ENCODE data around the gene KIRREL3. TPM values are rescaled to one million over a fixed set of nuclear protein-coding genes. Genes with fewer than 3 reads are reported as not detected.

The KIRREL3 gene
- total RNA-seq, 3 donors from 2014 or later: 0.32 to 0.33 TPM; not detected in 1

- intact Hi-C loops (cut with DNase I; ENCODE audit: low total_unique reads): no loop called here
- no peaks in the 10 kb centered on the region for H3K27me3 ChIP-seq
- TF ChIP-seq CTCF (IDR thresholded peaks at IDR 0.05): no peak
- TF ChIP-seq POLR2A (IDR thresholded peaks at IDR 0.05): no peak
- TF ChIP-seq POLR2AphosphoS5 (IDR thresholded peaks at IDR 0.05): no peak
- no peaks in the 10 kb centered on the region for H3K4me1 ChIP-seq
- no peaks in the 10 kb centered on the region for H3K36me3 ChIP-seq
- no peak overlapping the region for H3K4me3 ChIP-seq
- no peak for DNase-seq (ENCODE audit: low spot score in 2 of 2)
- H3K27ac ChIP-seq: no peak overlapping the region
- peaks cover 0 to 4% of the 10 kb centered on the region in 2 donors for H3K9me3 ChIP-seq
These were observed 533.6 kb downstream of the KIRREL3 start for GRCh38 chr11:126467046-126467370.

GRCh38 chr11:126466236-126467045 is 534.1 kb downstream of the KIRREL3 start:
- H3K36me3 ChIP-seq: no peaks in the 10 kb centered on the region
- TF ChIP-seq POLR2A (IDR thresholded peaks at IDR 0.05) (no peak), CTCF (IDR thresholded peaks at IDR 0.05) (no peak), POLR2AphosphoS5 (IDR thresholded peaks at IDR 0.05) (no peak)
- no peaks in the 10 kb centered on the region for H3K4me1 ChIP-seq
- no peak overlapping the region for H3K27ac ChIP-seq
- intact Hi-C loops (cut with DNase I; ENCODE audit: low total_unique reads): no loop called here
- H3K4me3 ChIP-seq: no peak overlapping the region
- no peaks in the 10 kb centered on the region for H3K27me3 ChIP-seq
- no peak for DNase-seq (ENCODE audit: low spot score in 2 of 2)
- H3K9me3 ChIP-seq: peaks cover 0 to 4% of the 10 kb centered on the region in 2 donors

- no peaks in the 10 kb centered on the region for H3K36me3 ChIP-seq
- no peak overlapping the region for H3K27ac ChIP-seq
- intact Hi-C loops (cut with DNase I; ENCODE audit: low total_unique reads): no loop called here
- no peaks in the 10 kb centered on the region for H3K27me3 ChIP-seq
- TF ChIP-seq POLR2A (IDR thresholded peaks at IDR 0.05): no peak
- TF ChIP-seq POLR2AphosphoS5 (IDR thresholded peaks at IDR 0.05): no peak
- no peak for TF ChIP-seq CTCF (IDR thresholded peaks at IDR 0.05)
- H3K4me3 ChIP-seq: no peak overlapping the region
- H3K9me3 ChIP-seq: peaks cover 0 to 4% of the 10 kb centered on the region in 2 donors
- DNase-seq (ENCODE audit: low spot score in 2 of 2): no peak
- no peaks in the 10 kb centered on the region for H3K4me1 ChIP-seq
These were observed 534.9 kb downstream of the KIRREL3 start for GRCh38 chr11:126465573-126466188.

- TF ChIP-seq POLR2AphosphoS5 (IDR thresholded peaks at IDR 0.05) (no peak), CTCF (IDR thresholded peaks at IDR 0.05) (no peak), POLR2A (IDR thresholded peaks at IDR 0.05) (no peak)
- Histone ChIP-seq H3K27me3 (no peaks in the 10 kb centered on the region), H3K27ac (no peak overlapping the region), H3K4me1 (no peaks in the 10 kb centered on the region), H3K9me3 (peaks cover 0 to 4% of the 10 kb centered on the region in 2 donors), H3K4me3 (no peak overlapping the region), H3K36me3 (no peaks in the 10 kb centered on the region)
- DNase-seq (ENCODE audit: low spot score in 2 of 2): no peak
- intact Hi-C loops (cut with DNase I; ENCODE audit: low total_unique reads): no loop called here
These were observed 535.8 kb downstream of the KIRREL3 start for GRCh38 chr11:126464796-126465195.

- DNase-seq (ENCODE audit: low spot score in 2 of 2): no peak
- no peak for TF ChIP-seq POLR2AphosphoS5 (IDR thresholded peaks at IDR 0.05)
- TF ChIP-seq POLR2A (IDR thresholded peaks at IDR 0.05): no peak
- no peak for TF ChIP-seq CTCF (IDR thresholded peaks at IDR 0.05)
- Histone ChIP-seq H3K9me3 (peaks cover 0 to 4% of the 10 kb centered on the region in 2 donors), H3K27ac (no peak overlapping the region), H3K4me1 (no peaks in the 10 kb centered on the region), H3K36me3 (no peaks in the 10 kb centered on the region), H3K27me3 (no peaks in the 10 kb centered on the region), H3K4me3 (no peak overlapping the region)
- intact Hi-C loops (cut with DNase I; ENCODE audit: low total_unique reads): no loop called here
These were observed 538.1 kb downstream of the KIRREL3 start for GRCh38 chr11:126462422-126462821.
